ENCODE data around the gene FRG2. TPM values are rescaled to one million over a fixed set of nuclear protein-coding genes. Genes with fewer than 3 reads are reported as not detected.
"Not testable (repeated sequence)": the region's sequence is repeated elsewhere in the genome, so short reads cannot be mapped to it uniquely, and the experiment has no call there.

FRG2 gene
- total RNA-seq, 1 experiment from 2014 or later, result not detected

DNA sequence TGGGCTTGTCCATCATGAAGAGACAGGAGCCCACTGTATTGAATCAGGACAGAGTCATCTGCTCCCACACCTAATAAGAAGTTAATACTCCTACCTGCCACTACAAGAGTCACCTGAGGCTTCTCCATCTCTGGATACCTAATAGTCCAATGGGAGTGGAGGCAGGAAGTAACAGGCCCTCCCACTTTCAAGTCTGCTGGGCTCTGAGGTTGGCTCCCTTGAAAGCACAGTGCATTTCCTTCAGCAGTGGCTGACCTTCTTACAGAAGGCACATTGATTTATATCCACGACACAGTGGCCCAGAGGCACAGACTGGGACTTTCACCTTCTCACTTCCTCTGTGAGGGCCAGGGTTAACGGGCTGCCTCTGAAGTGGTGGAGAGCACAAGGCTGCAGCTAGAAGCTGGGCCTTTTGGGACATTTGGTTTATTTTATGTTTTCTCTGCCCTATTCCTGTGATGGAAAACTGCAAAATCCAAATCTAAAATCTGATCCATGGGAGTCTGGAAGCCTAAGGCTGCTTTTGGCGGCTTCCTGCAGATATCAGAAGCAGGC lies 38.1 kb downstream of the FRG2 start:
- Mint-ChIP-seq H3K4me3 (no peak overlapping the region), H3K4me1 (no peaks in the 10 kb centered on the region), H3K9me3 (peaks cover 86 to 90% of the 10 kb centered on the region in 2 experiments), H3K27me3 (ENCODE audit: low read depth) (no peaks in the 10 kb centered on the region; the same call in none of the 2 replicates), H3K27ac (no peak overlapping the region), H3K36me3 (ENCODE audit: insufficient read depth in 1 of 3, low read depth in 3 of 3) (peaks cover 2 to 16% (median 4%) of the 10 kb centered on the region in 3 experiments; a peak in 5 of 7 replicates)
- H2BK120ac ChIP-seq (ENCODE audit: low read depth, low read length, poor library complexity, severe bottlenecking), result no peak overlapping the region
- no peak overlapping the region for H2BK5ac ChIP-seq (ENCODE audit: insufficient read length, low read length)
- no peak overlapping the region for H3K14ac ChIP-seq (ENCODE audit: insufficient read depth, low read length)
- H2BK20ac ChIP-seq (ENCODE audit: low read depth, low read length, poor library complexity, severe bottlenecking), result no peak overlapping the region
- no peak overlapping the region for H2AFZ ChIP-seq (ENCODE audit: low read length)
- no peaks in the 10 kb centered on the region for H3K79me1 ChIP-seq (ENCODE audit: insufficient read depth, low read depth, low read length, poor library complexity, severe bottlenecking)
- no peak overlapping the region for H3K4me2 ChIP-seq (ENCODE audit: insufficient read depth, insufficient read length, low read length)
- no peaks in the 10 kb centered on the region for H4K20me1 ChIP-seq (ENCODE audit: control insufficient read depth, insufficient read depth, insufficient read length)
- H3K27ac ChIP-seq (ENCODE audit: insufficient read length, low read depth, low read length), result no peak overlapping the region
- DNase-seq, result no peak
- H3T11ph ChIP-seq (ENCODE audit: low read length), result no peak overlapping the region
- TF ChIP-seq, protein P1, sequence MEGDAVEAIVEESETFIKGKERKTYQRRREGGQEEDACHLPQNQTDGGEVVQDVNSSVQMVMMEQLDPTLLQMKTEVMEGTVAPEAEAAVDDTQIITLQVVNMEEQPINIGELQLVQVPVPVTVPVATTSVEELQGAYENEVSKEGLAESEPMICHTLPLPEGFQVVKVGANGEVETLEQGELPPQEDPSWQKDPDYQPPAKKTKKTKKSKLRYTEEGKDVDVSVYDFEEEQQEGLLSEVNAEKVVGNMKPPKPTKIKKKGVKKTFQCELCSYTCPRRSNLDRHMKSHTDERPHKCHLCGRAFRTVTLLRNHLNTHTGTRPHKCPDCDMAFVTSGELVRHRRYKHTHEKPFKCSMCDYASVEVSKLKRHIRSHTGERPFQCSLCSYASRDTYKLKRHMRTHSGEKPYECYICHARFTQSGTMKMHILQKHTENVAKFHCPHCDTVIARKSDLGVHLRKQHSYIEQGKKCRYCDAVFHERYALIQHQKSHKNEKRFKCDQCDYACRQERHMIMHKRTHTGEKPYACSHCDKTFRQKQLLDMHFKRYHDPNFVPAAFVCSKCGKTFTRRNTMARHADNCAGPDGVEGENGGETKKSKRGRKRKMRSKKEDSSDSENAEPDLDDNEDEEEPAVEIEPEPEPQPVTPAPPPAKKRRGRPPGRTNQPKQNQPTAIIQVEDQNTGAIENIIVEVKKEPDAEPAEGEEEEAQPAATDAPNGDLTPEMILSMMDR (conservative IDR thresholded peaks at IDR 0.05), result no peak
- no peaks in the 10 kb centered on the region for H3K79me2 ChIP-seq (ENCODE audit: insufficient read depth, low read length)
- H4K5ac ChIP-seq (ENCODE audit: insufficient read length, low read depth, low read length), result no peak overlapping the region
- no peak overlapping the region for H2BK12ac ChIP-seq (ENCODE audit: insufficient read length, low read depth, low read length)
- H3K18ac ChIP-seq (ENCODE audit: insufficient read length, low read depth, low read length), result no peak overlapping the region
- H2AK5ac ChIP-seq (ENCODE audit: insufficient read length, low read length), result no peak overlapping the region
- no peak overlapping the region for H3K9ac ChIP-seq (ENCODE audit: extremely low read depth, insufficient read length, low read length)
- H3K9me3 ChIP-seq (ENCODE audit: control insufficient read depth, low read depth, low read length), result peaks cover 9% of the 10 kb centered on the region
- no peak overlapping the region for H2BK15ac ChIP-seq (ENCODE audit: low read depth, low read length)
- H3K4me1 ChIP-seq (ENCODE audit: insufficient read depth, low read length), result no peaks in the 10 kb centered on the region
- no peak overlapping the region for H4K91ac ChIP-seq (ENCODE audit: insufficient read length, low read depth, low read length)
- H3K23ac ChIP-seq (ENCODE audit: insufficient read length, low read depth, low read length), result no peak overlapping the region
- H4K8ac ChIP-seq (replicated peaks; ENCODE audit: insufficient read length, low read depth, low read length), result no peak overlapping the region
- no peaks in the 10 kb centered on the region for H3K23me2 ChIP-seq (ENCODE audit: insufficient read length, low read depth, low read length, poor library complexity, severe bottlenecking)
- H3K27me3 ChIP-seq (ENCODE audit: insufficient read depth, low read length), result no peaks in the 10 kb centered on the region
- no peak overlapping the region for H3K56ac ChIP-seq (ENCODE audit: insufficient read length, low read depth, low read length)
- no CpG with 5 or more reads among the region's 3 CpGs for WGBS (ENCODE audit: extremely low coverage, insufficient read length, low lambda C conversion rate)
- no peak overlapping the region for H3K4ac ChIP-seq (ENCODE audit: low read depth, low read length)

DNA sequence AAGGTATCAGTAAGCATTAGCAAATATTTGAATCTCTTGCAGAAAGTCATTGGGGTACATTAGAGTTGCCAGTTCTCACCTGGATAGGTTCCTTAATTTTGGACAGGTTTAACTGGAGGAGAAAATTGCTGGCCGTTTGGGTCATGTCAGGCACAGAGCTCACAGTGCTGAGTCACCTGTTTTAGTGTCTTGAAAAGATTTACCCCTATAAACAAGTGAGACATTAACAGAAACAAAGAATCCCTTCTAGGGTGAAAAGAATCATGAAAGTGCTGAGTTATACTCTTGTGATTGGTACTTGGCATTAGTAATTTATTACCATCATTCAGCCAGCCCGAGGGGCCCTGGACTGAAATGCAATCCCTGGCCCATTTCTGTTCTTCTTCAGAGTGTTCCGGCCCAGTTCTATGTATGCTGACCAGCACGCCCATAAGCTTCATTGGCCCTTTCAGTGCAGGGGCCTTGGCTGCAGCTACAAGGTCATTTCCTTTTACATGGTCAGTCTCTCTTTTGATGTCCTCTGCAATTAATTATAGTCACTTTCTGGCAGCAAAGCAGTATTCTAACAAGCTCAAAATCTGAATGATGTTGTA lies 41.3 kb downstream of the FRG2 start:
- no CpG with 5 or more reads among the region's 4 CpGs for WGBS (ENCODE audit: extremely low coverage, insufficient read length, low lambda C conversion rate)
- not testable (repeated sequence) for H3K27ac ChIP-seq (ENCODE audit: insufficient read length, low read depth, low read length); H2BK5ac ChIP-seq (ENCODE audit: insufficient read length, low read length); H3K4me1 Mint-ChIP-seq; H4K91ac ChIP-seq (ENCODE audit: insufficient read length, low read depth, low read length); H2BK20ac ChIP-seq (ENCODE audit: low read depth, low read length, poor library complexity, severe bottlenecking); H3K4me3 Mint-ChIP-seq; H3K56ac ChIP-seq (ENCODE audit: insufficient read length, low read depth, low read length); H3K9me3 ChIP-seq (ENCODE audit: control insufficient read depth, low read depth, low read length); H2AK5ac ChIP-seq (ENCODE audit: insufficient read length, low read length); H4K8ac ChIP-seq (replicated peaks; ENCODE audit: insufficient read length, low read depth, low read length); H3K27me3 ChIP-seq (ENCODE audit: insufficient read depth, low read length); H3K23me2 ChIP-seq (ENCODE audit: insufficient read length, low read depth, low read length, poor library complexity, severe bottlenecking); H4K5ac ChIP-seq (ENCODE audit: insufficient read length, low read depth, low read length); H2AFZ ChIP-seq (ENCODE audit: low read length); H3K4ac ChIP-seq (ENCODE audit: low read depth, low read length); H2BK120ac ChIP-seq (ENCODE audit: low read depth, low read length, poor library complexity, severe bottlenecking); H3K9ac ChIP-seq (ENCODE audit: extremely low read depth, insufficient read length, low read length); H3K79me2 ChIP-seq (ENCODE audit: insufficient read depth, low read length); H2BK12ac ChIP-seq (ENCODE audit: insufficient read length, low read depth, low read length); H3K4me2 ChIP-seq (ENCODE audit: insufficient read depth, insufficient read length, low read length); H4K20me1 ChIP-seq (ENCODE audit: control insufficient read depth, insufficient read depth, insufficient read length); DNase-seq; H3K23ac ChIP-seq (ENCODE audit: insufficient read length, low read depth, low read length); H3K27me3 Mint-ChIP-seq (ENCODE audit: low read depth); H3K27ac Mint-ChIP-seq; H3T11ph ChIP-seq (ENCODE audit: low read length); H3K18ac ChIP-seq (ENCODE audit: insufficient read length, low read depth, low read length); H2BK15ac ChIP-seq (ENCODE audit: low read depth, low read length); H3K4me1 ChIP-seq (ENCODE audit: insufficient read depth, low read length); H3K79me1 ChIP-seq (ENCODE audit: insufficient read depth, low read depth, low read length, poor library complexity, severe bottlenecking); H3K14ac ChIP-seq (ENCODE audit: insufficient read depth, low read length)
- Mint-ChIP-seq H3K9me3 (peaks cover 80 to 89% of the 10 kb centered on the region in 2 experiments), H3K36me3 (ENCODE audit: insufficient read depth in 1 of 3, low read depth in 3 of 3) (peaks cover 5 to 26% (median 7%) of the 10 kb centered on the region in 3 experiments; a peak in 6 of 7 replicates)

All from H9 (cell line).